Measurements from ENCODE around the gene OSTN.

OSTN gene

GRCh38 chr3:191192941-191193340, 6.1 kb upstream of the OSTN start:
- TF ChIP-seq CTCF (IDR thresholded peaks at IDR 0.05; ENCODE audit: low read depth, low read length, missing control alignments): no peak
- no peaks in the 10 kb centered on the region for H3K36me3 ChIP-seq (replicated peaks)
- H3K27ac ChIP-seq: no peak overlapping the region
- H3K4me3 ChIP-seq (ENCODE audit: low read depth, low read length): no peak overlapping the region
- DNase-seq: no peak
- H3K27me3 ChIP-seq (replicated peaks): no peaks in the 10 kb centered on the region
- in situ Hi-C loops (cut with HindIII; ENCODE audit: low pct_ligation_motif_present, low sequenced_read_pairs): no loop called here

GRCh38 chr3:191197761-191198306, 1.2 kb upstream of the OSTN start:
- Histone ChIP-seq H3K36me3 (replicated peaks) (no peaks in the 10 kb centered on the region), H3K4me3 (ENCODE audit: low read depth, low read length) (no peak overlapping the region), H3K27me3 (replicated peaks) (no peaks in the 10 kb centered on the region), H3K27ac (no peak overlapping the region)
- no peak for DNase-seq
- in situ Hi-C loops (cut with HindIII; ENCODE audit: low pct_ligation_motif_present, low sequenced_read_pairs): no loop called here
- no peak for TF ChIP-seq CTCF (IDR thresholded peaks at IDR 0.05; ENCODE audit: low read depth, low read length, missing control alignments)

GRCh38 chr3:191198480-191198879, 561 bp upstream of the OSTN start:
- TF ChIP-seq CTCF (IDR thresholded peaks at IDR 0.05; ENCODE audit: low read depth, low read length, missing control alignments): no peak
- in situ Hi-C loops (cut with HindIII; ENCODE audit: low pct_ligation_motif_present, low sequenced_read_pairs): no loop called here
- H3K4me3 ChIP-seq (ENCODE audit: low read depth, low read length): no peak overlapping the region
- H3K27me3 ChIP-seq (replicated peaks): no peaks in the 10 kb centered on the region
- no peak for DNase-seq
- no peaks in the 10 kb centered on the region for H3K36me3 ChIP-seq (replicated peaks)
- no peak overlapping the region for H3K27ac ChIP-seq

DNA sequence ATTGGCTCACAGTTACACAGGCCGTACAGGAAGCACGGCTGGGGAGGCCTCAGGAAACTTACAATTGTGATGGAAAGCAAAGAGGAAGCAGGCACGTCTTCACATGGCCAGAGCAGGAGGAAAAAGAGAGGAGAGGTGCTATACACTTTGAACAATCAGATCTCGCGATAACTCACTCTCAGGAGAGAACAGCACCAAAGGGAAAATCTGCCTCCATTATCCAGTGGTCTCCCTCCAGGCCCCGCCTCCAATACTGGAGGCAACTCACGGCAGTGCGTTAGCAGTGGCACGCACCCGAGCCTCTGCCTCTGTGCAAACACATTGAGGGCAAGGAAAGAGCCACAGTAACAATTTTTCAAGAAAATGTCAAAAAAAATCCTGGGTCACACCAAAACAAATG, 11.0 kb downstream of the OSTN start:
- no peak for TF ChIP-seq CTCF (IDR thresholded peaks at IDR 0.05; ENCODE audit: low read depth, low read length, missing control alignments)
- DNase-seq: no peak
- in situ Hi-C loops (cut with HindIII; ENCODE audit: low pct_ligation_motif_present, low sequenced_read_pairs): no loop called here
- no peak overlapping the region for H3K27ac ChIP-seq
- no peaks in the 10 kb centered on the region for H3K27me3 ChIP-seq (replicated peaks)
- H3K4me3 ChIP-seq (ENCODE audit: low read depth, low read length): no peak overlapping the region
- H3K36me3 ChIP-seq (replicated peaks): no peaks in the 10 kb centered on the region

DNA sequence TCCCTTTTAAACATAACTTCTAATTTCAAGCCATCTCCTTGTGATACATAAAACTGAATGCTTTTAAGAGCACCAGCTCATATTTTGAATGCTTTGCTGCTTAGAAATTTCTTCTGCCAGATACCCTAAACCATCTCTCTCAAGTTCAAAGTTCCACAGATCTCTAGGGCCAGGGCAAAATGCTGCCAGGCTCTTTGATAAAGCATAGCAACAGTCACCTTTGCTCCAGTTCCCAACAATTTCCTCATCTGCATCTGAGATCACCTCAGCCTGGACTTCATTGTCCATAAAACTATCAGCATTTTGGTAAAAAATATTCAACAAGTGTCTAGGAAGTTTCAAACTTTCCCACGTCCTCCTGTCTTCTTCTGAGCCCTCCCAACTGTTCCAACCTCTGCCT, 17.5 kb downstream of the OSTN start:
- Histone ChIP-seq H3K27ac (no peak overlapping the region), H3K27me3 (replicated peaks) (no peaks in the 10 kb centered on the region), H3K36me3 (replicated peaks) (no peaks in the 10 kb centered on the region), H3K4me3 (ENCODE audit: low read depth, low read length) (no peak overlapping the region)
- TF ChIP-seq CTCF (IDR thresholded peaks at IDR 0.05; ENCODE audit: low read depth, low read length, missing control alignments): no peak
- in situ Hi-C loops (cut with HindIII; ENCODE audit: low pct_ligation_motif_present, low sequenced_read_pairs): no loop called here
- DNase-seq: no peak

- in situ Hi-C loops (cut with HindIII; ENCODE audit: low pct_ligation_motif_present, low sequenced_read_pairs): no loop called here
- Histone ChIP-seq H3K36me3 (replicated peaks) (no peaks in the 10 kb centered on the region), H3K27me3 (replicated peaks) (no peaks in the 10 kb centered on the region), H3K27ac (no peak overlapping the region), H3K4me3 (ENCODE audit: low read depth, low read length) (no peak overlapping the region)
- no peak for TF ChIP-seq CTCF (IDR thresholded peaks at IDR 0.05; ENCODE audit: low read depth, low read length, missing control alignments)
- no peak for DNase-seq
Observed at GRCh38 chr3:191217301-191217700, 18.3 kb downstream of the OSTN start.

Data from brain microvascular endothelial cell (primary cell).